ENCODE data around the gene ACTN4. TPM values are rescaled to one million over a fixed set of nuclear protein-coding genes. Genes with fewer than 3 reads are reported as not detected.

ACTN4 gene
- total RNA-seq, 2 experiments from 2014 or later: 337 to 354 TPM

- peaks cover 26% of the 10 kb centered on the region for H3K36me3 Mint-ChIP-seq (ENCODE audit: low read depth)
- ChIA-PET CTCF (interaction anchor here (0.5 to 2.0 kb wide), 5 partner anchors 10 to 353 kb away, joined by 3 to 7 read pairs (median 5); partner anchors contain the start of genes MRPS12 and SARS2), POLR2A (no interaction called here)
- H3K27ac Mint-ChIP-seq: no peak overlapping the region
- peaks cover 9% of the 10 kb centered on the region for H3K4me1 Mint-ChIP-seq
- no peaks in the 10 kb centered on the region for H3K27me3 Mint-ChIP-seq
- no peaks in the 10 kb centered on the region for H3K9me3 Mint-ChIP-seq
- H3K4me3 Mint-ChIP-seq: no peak overlapping the region
- no peak for DNase-seq
Measured at GRCh38 chr19:38725469-38726283, 78.2 kb downstream of the ACTN4 start.

DNA sequence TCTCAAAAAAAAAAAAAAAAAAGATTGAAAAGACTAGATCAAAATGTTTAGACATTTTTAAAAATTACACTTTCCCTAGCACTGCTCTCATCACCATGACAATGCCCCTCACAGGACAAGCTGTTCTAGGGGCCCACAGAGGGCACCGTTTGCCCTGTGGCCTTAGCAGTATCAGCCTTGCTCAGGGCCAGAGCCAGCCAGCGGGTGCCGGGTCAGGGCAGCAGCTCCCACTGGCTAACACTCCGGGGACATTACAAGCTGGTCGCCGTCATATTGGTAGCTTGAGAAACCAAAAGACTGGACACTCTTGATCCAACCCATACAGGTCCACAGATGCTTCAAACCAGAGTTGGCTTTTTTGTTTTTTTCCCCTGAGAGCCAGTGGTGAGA lies 78.8 kb downstream of the ACTN4 start:
- no peaks in the 10 kb centered on the region for H3K9me3 Mint-ChIP-seq
- no peak overlapping the region for H3K4me3 Mint-ChIP-seq
- no peak overlapping the region for H3K27ac Mint-ChIP-seq
- DNase-seq: no peak
- peaks cover 26% of the 10 kb centered on the region for H3K36me3 Mint-ChIP-seq (ENCODE audit: low read depth)
- peaks cover 9% of the 10 kb centered on the region for H3K4me1 Mint-ChIP-seq
- no peaks in the 10 kb centered on the region for H3K27me3 Mint-ChIP-seq
- CTCF ChIA-PET: interaction anchor here (0.5 to 1.6 kb wide), 4 partner anchors 11 to 353 kb away, joined by 4 to 7 read pairs (median 5); no protein-coding TSS in a partner anchor
- POLR2A ChIA-PET: no interaction called here

- Mint-ChIP-seq H3K36me3 (ENCODE audit: low read depth) (peaks cover 24% of the 10 kb centered on the region), H3K27me3 (no peaks in the 10 kb centered on the region), H3K4me1 (peaks cover 9% of the 10 kb centered on the region), H3K4me3 (no peak overlapping the region), H3K27ac (no peak overlapping the region), H3K9me3 (no peaks in the 10 kb centered on the region)
- CTCF ChIA-PET: interaction anchor here (0.6 to 1.6 kb wide), 2 partner anchors 11 to 193 kb away, joined by 5 to 7 read pairs; no protein-coding TSS in a partner anchor
- POLR2A ChIA-PET: no interaction called here
- DNase-seq: no peak
Measured at GRCh38 chr19:38726761-38727301, 79.4 kb downstream of the ACTN4 start.

DNA sequence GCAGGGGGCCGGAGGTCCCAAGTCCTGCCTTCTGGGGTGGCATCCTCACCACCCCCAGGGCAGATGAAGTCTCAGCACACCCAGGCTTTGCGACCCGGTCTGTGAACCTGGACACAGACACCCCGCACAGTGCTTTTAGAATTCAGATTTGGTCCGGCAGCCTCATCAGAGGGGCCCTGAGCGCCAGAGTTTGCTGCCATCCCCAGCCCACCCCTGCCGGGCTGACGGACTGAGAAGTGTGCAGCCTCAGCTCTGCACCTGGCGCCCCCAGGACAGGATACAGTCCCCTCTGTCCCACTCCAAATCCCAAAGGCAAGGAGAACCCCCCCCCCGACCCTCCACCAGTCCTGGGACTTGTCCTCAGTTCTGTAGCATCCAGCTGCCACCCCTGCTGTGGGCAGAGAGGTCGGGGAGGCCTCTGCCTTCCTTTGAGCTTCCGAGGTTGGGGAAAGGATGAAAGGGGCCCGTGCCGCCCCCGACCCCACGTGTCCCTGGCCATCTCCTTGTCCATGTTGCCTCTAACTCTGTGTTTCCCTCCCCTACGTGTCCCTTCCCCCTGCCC lies 79.9 kb downstream of the ACTN4 start:
- CTCF ChIA-PET: interaction anchor here (1.6 kb wide), 1 partner anchor 12 kb away, joined by 7 read pairs; no protein-coding TSS in a partner anchor
- peaks cover 24% of the 10 kb centered on the region for H3K36me3 Mint-ChIP-seq (ENCODE audit: low read depth)
- no peaks in the 10 kb centered on the region for H3K9me3 Mint-ChIP-seq
- no peak overlapping the region for H3K4me3 Mint-ChIP-seq
- POLR2A ChIA-PET: no interaction called here
- H3K4me1 Mint-ChIP-seq: peaks cover 9% of the 10 kb centered on the region
- peak overlapping the region; percentile 31 for H3K27ac Mint-ChIP-seq
- DNase-seq: no peak
- H3K27me3 Mint-ChIP-seq: no peaks in the 10 kb centered on the region

- H3K9me3 Mint-ChIP-seq: no peaks in the 10 kb centered on the region
- ChIA-PET CTCF (interaction anchor here (1.4 kb wide), 1 partner anchor 42 kb away, joined by 3 read pairs; no protein-coding TSS in a partner anchor), POLR2A (no interaction called here)
- H3K4me1 Mint-ChIP-seq: peaks cover 12% of the 10 kb centered on the region
- H3K27ac Mint-ChIP-seq: peak overlapping the region; percentile 31
- H3K36me3 Mint-ChIP-seq (ENCODE audit: low read depth): peaks cover 26% of the 10 kb centered on the region
- H3K27me3 Mint-ChIP-seq: no peaks in the 10 kb centered on the region
- no peak overlapping the region for H3K4me3 Mint-ChIP-seq
- no peak for DNase-seq
Measured at GRCh38 chr19:38727868-38728660, 80.6 kb downstream of the ACTN4 start.

DNA sequence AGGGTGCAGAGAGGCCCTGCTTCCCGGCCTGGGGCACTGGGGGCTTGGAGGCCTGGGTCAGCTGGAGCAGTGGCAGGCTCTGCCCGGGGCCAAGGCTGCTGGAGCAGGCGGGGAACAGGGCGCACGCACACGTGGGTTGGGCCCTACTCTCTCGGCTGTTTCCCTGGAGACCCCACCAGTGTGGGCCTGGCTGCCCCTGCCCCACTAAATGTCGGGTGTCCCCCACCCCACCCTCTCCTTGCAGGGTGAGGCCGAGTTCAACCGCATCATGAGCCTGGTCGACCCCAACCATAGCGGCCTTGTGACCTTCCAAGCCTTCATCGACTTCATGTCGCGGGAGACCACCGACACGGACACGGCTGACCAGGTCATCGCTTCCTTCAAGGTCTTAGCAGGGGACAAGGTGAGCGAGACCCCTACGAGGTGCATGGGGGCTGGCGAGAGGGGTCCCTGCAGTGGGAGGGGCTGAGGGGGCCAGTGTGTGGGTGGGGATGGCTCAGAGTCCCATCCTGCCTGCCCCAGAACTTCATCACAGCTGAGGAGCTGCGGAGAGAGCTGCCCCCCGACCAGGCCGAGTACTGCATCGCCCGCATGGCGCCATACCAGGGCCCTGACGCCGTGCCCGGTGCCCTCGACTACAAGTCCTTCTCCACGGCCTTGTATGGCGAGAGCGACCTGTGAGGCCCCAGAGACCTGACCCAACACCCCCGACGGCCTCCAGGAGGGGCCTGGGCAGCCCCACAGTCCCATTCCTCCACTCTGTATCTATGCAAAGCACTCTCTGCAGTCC lies 81.5 kb downstream of the ACTN4 start:
- H3K4me1 Mint-ChIP-seq: peaks cover 21% of the 10 kb centered on the region
- ChIA-PET POLR2A (no interaction called here), CTCF (interaction anchor here (1.4 kb wide), 1 partner anchor 41 kb away, joined by 3 read pairs; no protein-coding TSS in a partner anchor)
- no peak overlapping the region for H3K27ac Mint-ChIP-seq
- no peak for DNase-seq
- no peak overlapping the region for H3K4me3 Mint-ChIP-seq
- no peaks in the 10 kb centered on the region for H3K9me3 Mint-ChIP-seq
- H3K36me3 Mint-ChIP-seq (ENCODE audit: low read depth): peaks cover 22% of the 10 kb centered on the region
- H3K27me3 Mint-ChIP-seq: no peaks in the 10 kb centered on the region

GRCh38 chr19:38729653-38730469 lies 82.4 kb downstream of the ACTN4 start:
- no peaks in the 10 kb centered on the region for H3K27me3 Mint-ChIP-seq
- H3K4me1 Mint-ChIP-seq: peaks cover 30% of the 10 kb centered on the region
- peak overlapping the region; percentile 78 for H3K27ac Mint-ChIP-seq
- H3K9me3 Mint-ChIP-seq: no peaks in the 10 kb centered on the region
- ChIA-PET CTCF (no interaction called here), POLR2A (no interaction called here)
- H3K4me3 Mint-ChIP-seq: no peak overlapping the region
- H3K36me3 Mint-ChIP-seq (ENCODE audit: low read depth): peaks cover 21% of the 10 kb centered on the region
- DNase-seq: peak; percentile 80

DNA sequence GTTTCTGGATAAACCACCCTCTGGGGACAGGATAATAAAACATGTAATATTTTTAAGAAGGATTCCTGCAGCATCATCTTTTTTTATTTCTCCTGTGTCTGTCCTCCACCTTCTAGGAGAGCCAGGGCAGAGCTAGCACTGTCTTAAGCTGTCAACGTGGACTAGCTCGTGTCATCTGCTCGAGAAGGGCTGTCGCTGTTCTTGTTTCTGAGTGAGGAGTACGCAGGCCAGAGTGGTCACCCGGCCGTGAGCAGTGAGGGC lies 83.0 kb downstream of the ACTN4 start:
- H3K36me3 Mint-ChIP-seq (ENCODE audit: low read depth): peaks cover 20% of the 10 kb centered on the region
- H3K9me3 Mint-ChIP-seq: no peaks in the 10 kb centered on the region
- H3K27ac Mint-ChIP-seq: no peak overlapping the region
- H3K27me3 Mint-ChIP-seq: peaks cover 2% of the 10 kb centered on the region
- H3K4me1 Mint-ChIP-seq: peaks cover 36% of the 10 kb centered on the region
- H3K4me3 Mint-ChIP-seq: no peak overlapping the region
- POLR2A ChIA-PET: no interaction called here
- CTCF ChIA-PET: no interaction called here
- no peak for DNase-seq

DNA sequence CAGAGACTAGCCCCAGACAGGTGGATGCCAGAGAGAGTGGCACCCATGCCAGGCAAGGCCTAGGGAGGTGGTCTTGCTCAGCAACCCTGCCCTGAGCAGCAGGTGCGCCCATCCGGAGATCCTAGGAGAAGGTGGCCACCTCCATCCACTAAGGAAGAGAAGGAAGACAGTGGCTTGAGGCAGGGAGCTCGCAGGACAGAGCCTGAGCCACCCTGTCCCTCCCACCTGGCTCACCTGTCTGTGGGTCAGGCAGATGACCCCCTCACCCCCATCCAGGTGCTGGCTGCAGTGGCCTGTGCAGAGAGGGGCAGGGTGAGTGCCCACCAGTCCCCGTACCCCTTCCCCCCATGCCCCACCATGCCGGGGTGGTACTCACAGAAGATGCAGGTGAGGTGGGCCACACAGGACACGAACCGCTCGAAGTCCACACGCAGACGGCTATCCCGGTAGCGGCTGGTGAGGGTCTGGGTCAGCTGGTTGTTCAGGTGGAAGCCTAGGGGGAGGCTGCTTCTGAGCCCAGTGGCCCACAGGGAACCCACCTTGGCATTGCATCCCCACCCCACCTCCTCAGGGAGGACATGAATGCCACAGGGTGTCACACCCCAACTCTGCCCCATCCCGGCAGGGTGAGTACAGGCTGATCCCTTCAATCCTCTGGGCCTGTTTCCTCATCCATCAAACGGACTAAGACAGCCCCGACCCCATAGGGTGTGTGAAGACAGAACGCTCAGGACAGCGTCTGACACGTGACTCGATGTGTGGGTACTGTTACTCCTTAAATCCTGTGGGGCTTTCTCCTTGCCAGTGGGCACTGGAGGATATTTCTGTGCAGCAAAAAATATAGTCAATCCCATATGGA lies 83.5 kb downstream of the ACTN4 start:
- no peak for DNase-seq
- Mint-ChIP-seq H3K4me3 (no peak overlapping the region), H3K4me1 (peaks cover 36% of the 10 kb centered on the region), H3K27ac (peak overlapping the region; percentile 83), H3K9me3 (no peaks in the 10 kb centered on the region), H3K36me3 (ENCODE audit: low read depth) (peaks cover 20% of the 10 kb centered on the region), H3K27me3 (peaks cover 2% of the 10 kb centered on the region)
- CTCF ChIA-PET: no interaction called here
- POLR2A ChIA-PET: no interaction called here

- Mint-ChIP-seq H3K4me1 (peaks cover 40% of the 10 kb centered on the region), H3K9me3 (no peaks in the 10 kb centered on the region), H3K27ac (peak overlapping the region; percentile 83), H3K27me3 (peaks cover 2% of the 10 kb centered on the region), H3K36me3 (ENCODE audit: low read depth) (peaks cover 20% of the 10 kb centered on the region), H3K4me3 (no peak overlapping the region)
- ChIA-PET CTCF (no interaction called here), POLR2A (no interaction called here)
- no peak for DNase-seq
Measured at GRCh38 chr19:38731654-38732301, 84.3 kb downstream of the ACTN4 start.

DNA sequence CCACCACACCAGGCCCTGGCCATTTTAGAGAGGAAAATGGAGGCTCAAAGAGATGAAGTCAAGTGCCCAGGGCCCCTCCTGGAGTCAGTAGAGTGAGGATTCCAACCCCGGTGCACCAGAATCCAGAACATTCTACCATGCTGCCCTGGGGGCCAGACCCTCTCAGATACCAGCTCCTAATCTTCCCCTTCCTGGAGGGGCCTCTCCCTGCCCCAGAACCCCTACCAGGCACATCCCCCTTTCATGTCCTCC lies 85.7 kb downstream of the ACTN4 start:
- Mint-ChIP-seq H3K27me3 (peaks cover 7% of the 10 kb centered on the region), H3K27ac (peak overlapping the region; percentile 83), H3K36me3 (ENCODE audit: low read depth) (peaks cover 14% of the 10 kb centered on the region), H3K9me3 (no peaks in the 10 kb centered on the region), H3K4me3 (no peak overlapping the region), H3K4me1 (peaks cover 47% of the 10 kb centered on the region)
- ChIA-PET CTCF (interaction anchor here (0.5 to 1.9 kb wide), 4 partner anchors 36 to 137 kb away, joined by 3 to 6 read pairs (median 4); no protein-coding TSS in a partner anchor), POLR2A (no interaction called here)
- DNase-seq: no peak
